ENCODE data around the gene DCTD. TPM values are rescaled to one million over a fixed set of nuclear protein-coding genes. Genes with fewer than 3 reads are reported as not detected.
A peak's percentile ranks its signal among the peaks of the same experiment; 100 is the strongest.

Gene DCTD
- total and polyA plus RNA-seq, 2 of the 13 experiments (the other 11 are each of a cell fraction or from before 2014, with no cell fraction given): 85.1 to 95.3 TPM

DNA sequence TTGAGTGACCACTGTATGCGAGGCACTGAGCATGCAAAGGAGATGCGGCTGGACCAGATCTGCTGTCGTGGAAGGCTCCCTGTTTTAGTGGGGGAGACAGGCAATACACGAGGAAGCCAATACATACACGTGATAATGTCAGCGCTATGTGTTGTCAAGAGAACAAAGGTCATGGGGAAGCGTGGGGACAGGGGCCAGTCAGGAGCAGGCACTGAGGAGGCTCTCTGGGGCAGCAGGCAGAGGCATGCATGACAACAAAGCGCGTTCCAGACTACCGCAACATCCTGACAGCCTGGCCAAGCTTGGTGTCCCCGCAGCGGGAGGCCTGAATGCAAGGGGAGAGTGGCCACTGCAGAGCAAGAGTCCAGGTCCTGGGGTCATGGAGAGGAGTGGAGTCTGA is 61.9 kb downstream of the DCTD start (continued):
- TF ChIP-seq MBD4 (IDR thresholded peaks at IDR 0.05; ENCODE audit: borderline replicate concordance, low read length): no peak
- TF ChIP-seq ZNF30 (CRISPR knock-in tag; IDR thresholded peaks at IDR 0.05): no peak
- TF ChIP-seq, protein P1, sequence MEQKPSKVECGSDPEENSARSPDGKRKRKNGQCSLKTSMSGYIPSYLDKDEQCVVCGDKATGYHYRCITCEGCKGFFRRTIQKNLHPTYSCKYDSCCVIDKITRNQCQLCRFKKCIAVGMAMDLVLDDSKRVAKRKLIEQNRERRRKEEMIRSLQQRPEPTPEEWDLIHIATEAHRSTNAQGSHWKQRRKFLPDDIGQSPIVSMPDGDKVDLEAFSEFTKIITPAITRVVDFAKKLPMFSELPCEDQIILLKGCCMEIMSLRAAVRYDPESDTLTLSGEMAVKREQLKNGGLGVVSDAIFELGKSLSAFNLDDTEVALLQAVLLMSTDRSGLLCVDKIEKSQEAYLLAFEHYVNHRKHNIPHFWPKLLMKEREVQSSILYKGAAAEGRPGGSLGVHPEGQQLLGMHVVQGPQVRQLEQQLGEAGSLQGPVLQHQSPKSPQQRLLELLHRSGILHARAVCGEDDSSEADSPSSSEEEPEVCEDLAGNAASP (CRISPR knock-in tag; IDR thresholded peaks at IDR 0.05; ENCODE audit: borderline replicate concordance): peak; percentile 49; the same call in 1 of the 2 replicates
- peak; percentile 48 for TF ChIP-seq HNF4G (IDR thresholded peaks at IDR 0.05; ENCODE audit: borderline replicate concordance, low read depth, low read length)
- TF ChIP-seq HNF4G (CRISPR knock-in tag; IDR thresholded peaks at IDR 0.05; ENCODE audit: borderline replicate concordance, low read depth): peak; percentile 86
- peak; percentile 29; the same call in 1 of the 2 replicates for TF ChIP-seq ZNF350 (CRISPR knock-in tag; IDR thresholded peaks at IDR 0.05; ENCODE audit: borderline replicate concordance, low read depth)
- TF ChIP-seq ZNF703 (CRISPR knock-in tag; IDR thresholded peaks at IDR 0.05; ENCODE audit: borderline replicate concordance): no peak
- TF ChIP-seq YEATS2 (CRISPR knock-in tag; IDR thresholded peaks at IDR 0.05; ENCODE audit: borderline replicate concordance): no peak
- TF ChIP-seq ZNF672 (CRISPR knock-in tag; IDR thresholded peaks at IDR 0.05): peak; percentile 31; the same call in 1 of the 2 replicates
- TF ChIP-seq ZNF224 (CRISPR knock-in tag; IDR thresholded peaks at IDR 0.05): no peak
- TF ChIP-seq KDM1A (CRISPR knock-in tag; IDR thresholded peaks at IDR 0.05): no peak
- TF ChIP-seq GATAD1 (CRISPR knock-in tag; IDR thresholded peaks at IDR 0.05): no peak
- 0 out of 2 replicates have a peak, but pooled peaks have one; percentile 38 for TF ChIP-seq TARDBP (CRISPR knock-in tag; IDR thresholded peaks at IDR 0.05)
- no peak for TF ChIP-seq SATB2 (CRISPR knock-in tag; IDR thresholded peaks at IDR 0.05)
- peak; percentile 77 for TF ChIP-seq MED1 (CRISPR knock-in tag; IDR thresholded peaks at IDR 0.05)
- TF ChIP-seq, protein P2, sequence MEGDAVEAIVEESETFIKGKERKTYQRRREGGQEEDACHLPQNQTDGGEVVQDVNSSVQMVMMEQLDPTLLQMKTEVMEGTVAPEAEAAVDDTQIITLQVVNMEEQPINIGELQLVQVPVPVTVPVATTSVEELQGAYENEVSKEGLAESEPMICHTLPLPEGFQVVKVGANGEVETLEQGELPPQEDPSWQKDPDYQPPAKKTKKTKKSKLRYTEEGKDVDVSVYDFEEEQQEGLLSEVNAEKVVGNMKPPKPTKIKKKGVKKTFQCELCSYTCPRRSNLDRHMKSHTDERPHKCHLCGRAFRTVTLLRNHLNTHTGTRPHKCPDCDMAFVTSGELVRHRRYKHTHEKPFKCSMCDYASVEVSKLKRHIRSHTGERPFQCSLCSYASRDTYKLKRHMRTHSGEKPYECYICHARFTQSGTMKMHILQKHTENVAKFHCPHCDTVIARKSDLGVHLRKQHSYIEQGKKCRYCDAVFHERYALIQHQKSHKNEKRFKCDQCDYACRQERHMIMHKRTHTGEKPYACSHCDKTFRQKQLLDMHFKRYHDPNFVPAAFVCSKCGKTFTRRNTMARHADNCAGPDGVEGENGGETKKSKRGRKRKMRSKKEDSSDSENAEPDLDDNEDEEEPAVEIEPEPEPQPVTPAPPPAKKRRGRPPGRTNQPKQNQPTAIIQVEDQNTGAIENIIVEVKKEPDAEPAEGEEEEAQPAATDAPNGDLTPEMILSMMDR (CRISPR knock-in tag; IDR thresholded peaks at IDR 0.05): no peak
- peak; percentile 56; the same call in 1 of the 2 replicates for TF ChIP-seq FOXO1 (CRISPR knock-in tag; IDR thresholded peaks at IDR 0.05)
- TF ChIP-seq NR2F1 (CRISPR knock-in tag; IDR thresholded peaks at IDR 0.05): peak; percentile 28 to 41; a peak in 1 of 4 replicates
- TF ChIP-seq, protein P3, sequence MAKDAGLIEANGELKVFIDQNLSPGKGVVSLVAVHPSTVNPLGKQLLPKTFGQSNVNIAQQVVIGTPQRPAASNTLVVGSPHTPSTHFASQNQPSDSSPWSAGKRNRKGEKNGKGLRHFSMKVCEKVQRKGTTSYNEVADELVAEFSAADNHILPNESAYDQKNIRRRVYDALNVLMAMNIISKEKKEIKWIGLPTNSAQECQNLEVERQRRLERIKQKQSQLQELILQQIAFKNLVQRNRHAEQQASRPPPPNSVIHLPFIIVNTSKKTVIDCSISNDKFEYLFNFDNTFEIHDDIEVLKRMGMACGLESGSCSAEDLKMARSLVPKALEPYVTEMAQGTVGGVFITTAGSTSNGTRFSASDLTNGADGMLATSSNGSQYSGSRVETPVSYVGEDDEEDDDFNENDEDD (CRISPR knock-in tag; IDR thresholded peaks at IDR 0.05; ENCODE audit: borderline replicate concordance): peak; percentile 73; the same call in 1 of the 2 replicates
- peak; percentile 44; the same call in 1 of the 2 replicates for TF ChIP-seq RXRA (CRISPR knock-in tag; IDR thresholded peaks at IDR 0.05)
- TF ChIP-seq, protein P4, sequence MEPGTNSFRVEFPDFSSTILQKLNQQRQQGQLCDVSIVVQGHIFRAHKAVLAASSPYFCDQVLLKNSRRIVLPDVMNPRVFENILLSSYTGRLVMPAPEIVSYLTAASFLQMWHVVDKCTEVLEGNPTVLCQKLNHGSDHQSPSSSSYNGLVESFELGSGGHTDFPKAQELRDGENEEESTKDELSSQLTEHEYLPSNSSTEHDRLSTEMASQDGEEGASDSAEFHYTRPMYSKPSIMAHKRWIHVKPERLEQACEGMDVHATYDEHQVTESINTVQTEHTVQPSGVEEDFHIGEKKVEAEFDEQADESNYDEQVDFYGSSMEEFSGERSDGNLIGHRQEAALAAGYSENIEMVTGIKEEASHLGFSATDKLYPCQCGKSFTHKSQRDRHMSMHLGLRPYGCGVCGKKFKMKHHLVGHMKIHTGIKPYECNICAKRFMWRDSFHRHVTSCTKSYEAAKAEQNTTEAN (CRISPR knock-in tag; conservative IDR thresholded peaks at IDR 0.05): no peak
- peak; percentile 28; the same call in 1 of the 2 replicates for TF ChIP-seq MTA1 (CRISPR knock-in tag; IDR thresholded peaks at IDR 0.05; ENCODE audit: borderline replicate concordance)
- TF ChIP-seq PHB2 (IDR thresholded peaks at IDR 0.05; ENCODE audit: partially characterized antibody): no peak
- no peak for TF ChIP-seq AGO1 (IDR thresholded peaks at IDR 0.05; ENCODE audit: low read depth, low read length, poor library complexity, severe bottlenecking)
- TF ChIP-seq ZMYM3 (CRISPR knock-in tag; IDR thresholded peaks at IDR 0.05): peak; percentile 77
- TF ChIP-seq ZFY (CRISPR knock-in tag; IDR thresholded peaks at IDR 0.05): peak; percentile 28; the same call in 1 of the 2 replicates
- no peak for TF ChIP-seq ZNF333 (CRISPR knock-in tag; IDR thresholded peaks at IDR 0.05; ENCODE audit: borderline replicate concordance)

Measured in HepG2 (cell line).